Astrocyte (in vitro differentiated cells and primary cell): ENCODE data around the gene ACACA.

ENCODE experiments used
- EZH2 ChIP-seq: IDR thresholded peaks from 2 replicates; pipeline ENCODE4 v1.6.1; 2012; ENCODE audit warnings: mild to moderate bottlenecking, low read length, inconsistent platforms; ENCODE audit not compliant: insufficient read depth
- TF ChIP-seq, protein P1 (sequence below): IDR thresholded peaks from 2 replicates; pipeline ENCODE4 v1.5.1; 2011; ENCODE audit warnings: low read depth, mild to moderate bottlenecking, inconsistent platforms, low read length, moderate library complexity; ENCODE audit not compliant: insufficient read depth

DNA sequence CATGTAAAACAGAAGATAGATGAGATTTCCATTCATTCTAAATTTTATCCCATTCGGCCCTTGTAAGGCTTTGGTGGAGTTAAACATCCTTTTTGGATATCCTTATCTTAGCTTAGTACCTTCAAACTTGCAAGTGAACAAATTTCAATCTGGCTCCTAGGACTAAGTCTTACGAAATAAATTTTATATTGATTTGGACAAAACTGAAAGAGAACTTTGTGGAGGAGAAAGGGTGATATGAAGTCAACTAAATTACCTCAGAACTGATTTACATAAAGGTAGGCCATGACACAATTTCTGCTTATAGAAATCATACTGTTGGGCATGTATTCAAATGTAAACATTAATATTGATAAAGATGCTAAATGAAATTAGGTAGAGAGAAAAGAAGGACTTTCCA, 206.1 kb downstream of the ACACA start:
- TF ChIP-seq EZH2 = no peak
- TF ChIP-seq, protein P1, sequence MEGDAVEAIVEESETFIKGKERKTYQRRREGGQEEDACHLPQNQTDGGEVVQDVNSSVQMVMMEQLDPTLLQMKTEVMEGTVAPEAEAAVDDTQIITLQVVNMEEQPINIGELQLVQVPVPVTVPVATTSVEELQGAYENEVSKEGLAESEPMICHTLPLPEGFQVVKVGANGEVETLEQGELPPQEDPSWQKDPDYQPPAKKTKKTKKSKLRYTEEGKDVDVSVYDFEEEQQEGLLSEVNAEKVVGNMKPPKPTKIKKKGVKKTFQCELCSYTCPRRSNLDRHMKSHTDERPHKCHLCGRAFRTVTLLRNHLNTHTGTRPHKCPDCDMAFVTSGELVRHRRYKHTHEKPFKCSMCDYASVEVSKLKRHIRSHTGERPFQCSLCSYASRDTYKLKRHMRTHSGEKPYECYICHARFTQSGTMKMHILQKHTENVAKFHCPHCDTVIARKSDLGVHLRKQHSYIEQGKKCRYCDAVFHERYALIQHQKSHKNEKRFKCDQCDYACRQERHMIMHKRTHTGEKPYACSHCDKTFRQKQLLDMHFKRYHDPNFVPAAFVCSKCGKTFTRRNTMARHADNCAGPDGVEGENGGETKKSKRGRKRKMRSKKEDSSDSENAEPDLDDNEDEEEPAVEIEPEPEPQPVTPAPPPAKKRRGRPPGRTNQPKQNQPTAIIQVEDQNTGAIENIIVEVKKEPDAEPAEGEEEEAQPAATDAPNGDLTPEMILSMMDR = no peak
